H9 (cell line): ENCODE measurements around the gene DUS1L. TPM values are rescaled to one million over a fixed set of nuclear protein-coding genes. Genes with fewer than 3 reads are reported as not detected.

ENCODE experiments used
- DNase-seq: peaks from one replicate; pipeline ENCODE4 v3.0.0-alpha.2; 2017
- H2AFZ ChIP-seq: one replicate; pipeline ENCODE4 v1.6.1; 2013; ENCODE audit warnings: mild to moderate bottlenecking, low read length, control low read depth, moderate library complexity
- H2AK5ac ChIP-seq: 2 replicates; pipeline ENCODE4 v1.6.1; 2013; ENCODE audit warnings: low read length, control low read depth, mixed read lengths; ENCODE audit not compliant: insufficient read length
- H2BK120ac ChIP-seq: one replicate; pipeline ENCODE4 v1.6.1; 2013; ENCODE audit warnings: low read depth, mild to moderate bottlenecking, low read length, control low read depth, inconsistent platforms; ENCODE audit not compliant: poor library complexity, severe bottlenecking
- H2BK12ac ChIP-seq: 2 replicates; pipeline ENCODE4 v1.6.1; 2013; ENCODE audit warnings: low read length, control low read depth, mixed read lengths, low read depth; ENCODE audit not compliant: insufficient read length
- H2BK15ac ChIP-seq: 2 replicates; pipeline ENCODE4 v1.6.1; 2013; ENCODE audit warnings: low read depth, low read length, control low read depth
- H2BK20ac ChIP-seq: one replicate; pipeline ENCODE4 v1.6.1; 2013; ENCODE audit warnings: low read depth, mild to moderate bottlenecking, low read length, control low read depth, inconsistent platforms; ENCODE audit not compliant: poor library complexity, severe bottlenecking
- H2BK5ac ChIP-seq: 2 replicates; pipeline ENCODE4 v1.6.1; 2013; ENCODE audit warnings: low read length, control low read depth, mixed read lengths; ENCODE audit not compliant: insufficient read length
- H3K14ac ChIP-seq: 2 replicates; pipeline ENCODE4 v1.6.1; 2013; ENCODE audit warnings: low read length, control low read depth; ENCODE audit not compliant: insufficient read depth
- H3K18ac ChIP-seq: 2 replicates; pipeline ENCODE4 v1.6.1; 2013; ENCODE audit warnings: low read depth, mild to moderate bottlenecking, mixed read lengths, low read length, control low read depth; ENCODE audit not compliant: insufficient read length
- H3K23ac ChIP-seq: 2 replicates; pipeline ENCODE4 v1.6.1; 2013; ENCODE audit warnings: low read length, control low read depth, mixed read lengths, low read depth; ENCODE audit not compliant: insufficient read length
- H3K23me2 ChIP-seq: 2 replicates; pipeline ENCODE4 v1.6.1; 2013; ENCODE audit warnings: low read depth, mild to moderate bottlenecking, mixed read lengths, low read length, control low read depth; ENCODE audit not compliant: insufficient read length, poor library complexity, severe bottlenecking
- H3K27ac ChIP-seq: 2 replicates; pipeline ENCODE4 v1.5.1; 2013; ENCODE audit warnings: low read length, control low read depth, mixed read lengths, low read depth; ENCODE audit not compliant: insufficient read length
- H3K27me3 ChIP-seq: 2 replicates; pipeline ENCODE4 v1.6.1; 2013; ENCODE audit warnings: low read length, control low read depth, inconsistent platforms; ENCODE audit not compliant: insufficient read depth
- H3K4ac ChIP-seq: 2 replicates; pipeline ENCODE4 v1.6.1; 2013; ENCODE audit warnings: low read depth, mild to moderate bottlenecking, control low read depth, inconsistent platforms, low read length, moderate library complexity
- H3K4me1 ChIP-seq: 2 replicates; pipeline ENCODE4 v1.6.1; 2013; ENCODE audit warnings: low read length, control low read depth, inconsistent platforms; ENCODE audit not compliant: insufficient read depth
- H3K4me2 ChIP-seq: 2 replicates; pipeline ENCODE4 v1.6.1; 2013; ENCODE audit warnings: low read length, control low read depth, mixed read lengths; ENCODE audit not compliant: insufficient read length, insufficient read depth
- H3K56ac ChIP-seq: 2 replicates; pipeline ENCODE4 v1.6.1; 2013; ENCODE audit warnings: low read depth, mild to moderate bottlenecking, mixed read lengths, low read length, control low read depth; ENCODE audit not compliant: insufficient read length
- H3K79me1 ChIP-seq: 2 replicates; pipeline ENCODE4 v1.6.1; 2013; ENCODE audit warnings: low read depth, mild to moderate bottlenecking, moderate library complexity, low read length, control low read depth, inconsistent platforms; ENCODE audit not compliant: insufficient read depth, poor library complexity, severe bottlenecking
- H3K79me2 ChIP-seq: 2 replicates; pipeline ENCODE4 v1.6.1; 2013; ENCODE audit warnings: low read length, control low read depth, inconsistent platforms; ENCODE audit not compliant: insufficient read depth
- H3K9ac ChIP-seq: 2 replicates; pipeline ENCODE4 v1.6.1; 2013; ENCODE audit warnings: low read length, control low read depth, mixed read lengths; ENCODE audit not compliant: insufficient read length; ENCODE audit errors: extremely low read depth
- H3K9me3 ChIP-seq: one replicate; pipeline ENCODE4 v1.6.1; 2013; ENCODE audit warnings: low read depth, low read length, inconsistent platforms; ENCODE audit not compliant: control insufficient read depth
- H3T11ph ChIP-seq: one replicate; pipeline ENCODE4 v1.6.1; 2013; ENCODE audit warnings: mild to moderate bottlenecking, low read length, control low read depth, inconsistent platforms
- H4K20me1 ChIP-seq: one replicate; pipeline ENCODE4 v1.6.1; 2013; ENCODE audit not compliant: control insufficient read depth, insufficient read length, insufficient read depth
- H4K5ac ChIP-seq: 2 replicates; pipeline ENCODE4 v1.6.1; 2013; ENCODE audit warnings: low read depth, mild to moderate bottlenecking, mixed read lengths, low read length, control low read depth; ENCODE audit not compliant: insufficient read length
- H4K8ac ChIP-seq: replicated peaks from 2 replicates; pipeline ENCODE4 v1.6.1; 2013; ENCODE audit warnings: low read length, control low read depth, mixed read lengths, low read depth; ENCODE audit not compliant: insufficient read length
- H4K91ac ChIP-seq: 2 replicates; pipeline ENCODE4 v1.6.1; 2013; ENCODE audit warnings: low read depth, mild to moderate bottlenecking, moderate library complexity, mixed read lengths, low read length, control low read depth; ENCODE audit not compliant: insufficient read length
- H3K27ac Mint-ChIP-seq, 3 experiments: 2 replicates in 2 of 3; 3 replicates in 1 of 3; pipeline ENCODE4 v1.8.0; 2020 to 2021; ENCODE audit warnings: mixed read lengths in 3 of 3, mild to moderate bottlenecking in 1 of 3, moderate library complexity in 1 of 3
- H3K27me3 Mint-ChIP-seq: 2 replicates; pipeline ENCODE4 v1.8.0; 2021; ENCODE audit warnings: low read depth, mild to moderate bottlenecking, moderate library complexity, mixed read lengths
- H3K36me3 Mint-ChIP-seq, 3 experiments: 2 replicates in 2 of 3; 3 replicates in 1 of 3; pipeline ENCODE4 v1.8.0; 2020 to 2021; ENCODE audit warnings: low read depth in 3 of 3, mixed read lengths in 3 of 3; ENCODE audit not compliant: insufficient read depth in 1 of 3
- H3K4me1 Mint-ChIP-seq, 2 experiments: 2 replicates each; pipeline ENCODE4 v1.8.0; 2020; ENCODE audit warnings: mixed read lengths in 2 of 2
- H3K4me3 Mint-ChIP-seq, 2 experiments: 2 replicates in 1 of 2; 3 replicates in 1 of 2; pipeline ENCODE4 v1.8.0; 2020 to 2021; ENCODE audit warnings: mild to moderate bottlenecking in 2 of 2, mixed read lengths in 2 of 2, moderate library complexity in 1 of 2
- H3K9me3 Mint-ChIP-seq, 2 experiments: 2 replicates in 1 of 2; 3 replicates in 1 of 2; pipeline ENCODE4 v1.8.0; 2020; ENCODE audit warnings: mild to moderate bottlenecking in 2 of 2, mixed read lengths in 2 of 2, moderate library complexity in 1 of 2
- WGBS: extraction: QIAGEN DNeasy Blood & Tissue Kit; methylation state at CpG from one replicate; pipeline ENCODE4 v1.1.7; 2013; ENCODE audit warnings: missing lambda C conversion rate, low lambda C conversion rate, mixed read lengths; ENCODE audit not compliant: insufficient read length; ENCODE audit errors: extremely low coverage; 5-methylcytosine and 5-hydroxymethylcytosine counted together
- total RNA-seq: library from RNA; stranded (reverse); gene quantifications from 2 replicates; pipeline ENCODE4 v1.2.1, GENCODE V29; 2021
- TF ChIP-seq, protein P1 (sequence below): fragments of 200-600 bp; sonication (generic); conservative IDR thresholded peaks from 3 replicates; pipeline ENCODE4 v1.8.0; 2021; ENCODE audit warnings: antibody characterized with exemption, mild to moderate bottlenecking

The DUS1L gene
- total RNA-seq, 1 experiment from 2014 or later: 103 TPM

DNA sequence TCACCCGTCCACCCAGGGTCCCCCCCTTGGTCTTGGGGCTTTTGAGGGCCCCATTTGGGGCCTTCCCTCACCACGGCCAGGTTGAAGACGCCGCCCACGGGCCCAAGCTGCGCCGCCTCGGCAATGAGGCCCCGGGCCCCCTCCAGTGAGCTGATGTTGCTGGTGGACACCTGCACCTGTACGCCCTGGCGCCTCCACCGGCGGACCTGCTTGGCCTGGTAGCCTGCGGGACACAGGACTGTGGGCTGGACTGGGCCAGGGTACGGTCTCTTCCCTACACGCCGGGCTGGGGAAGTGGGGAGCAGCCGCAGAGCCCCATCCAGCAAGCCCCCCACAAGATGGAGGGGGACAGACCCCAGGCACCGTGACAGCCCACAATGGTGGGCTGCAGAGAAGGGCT, 16.9 kb upstream of the DUS1L start:
- H3K23ac ChIP-seq: no peak overlapping the region
- no peak overlapping the region for H2BK12ac ChIP-seq
- no peak overlapping the region for H3K9ac ChIP-seq
- no peaks in the 10 kb centered on the region for H3K27me3 Mint-ChIP-seq
- H3K4me3 Mint-ChIP-seq: no peak overlapping the region
- no peak overlapping the region for H3K14ac ChIP-seq
- H4K5ac ChIP-seq: no peak overlapping the region
- H4K91ac ChIP-seq: no peak overlapping the region
- no peaks in the 10 kb centered on the region; a peak in 2 of 4 replicates for H3K4me1 Mint-ChIP-seq
- H4K8ac ChIP-seq: no peak overlapping the region
- H3T11ph ChIP-seq: no peak overlapping the region
- no peak overlapping the region for H3K4ac ChIP-seq
- no peaks in the 10 kb centered on the region for H3K4me1 ChIP-seq
- no peak overlapping the region for H2BK15ac ChIP-seq
- no peak overlapping the region for H2BK20ac ChIP-seq
- H3K18ac ChIP-seq: no peak overlapping the region
- no peaks in the 10 kb centered on the region for H3K9me3 ChIP-seq
- no peak overlapping the region for H2BK5ac ChIP-seq
- H3K4me2 ChIP-seq: no peak overlapping the region
- no peak overlapping the region for H2AK5ac ChIP-seq
- WGBS: no CpG with 5 or more reads among the region's 19 CpGs
- TF ChIP-seq, protein P1, sequence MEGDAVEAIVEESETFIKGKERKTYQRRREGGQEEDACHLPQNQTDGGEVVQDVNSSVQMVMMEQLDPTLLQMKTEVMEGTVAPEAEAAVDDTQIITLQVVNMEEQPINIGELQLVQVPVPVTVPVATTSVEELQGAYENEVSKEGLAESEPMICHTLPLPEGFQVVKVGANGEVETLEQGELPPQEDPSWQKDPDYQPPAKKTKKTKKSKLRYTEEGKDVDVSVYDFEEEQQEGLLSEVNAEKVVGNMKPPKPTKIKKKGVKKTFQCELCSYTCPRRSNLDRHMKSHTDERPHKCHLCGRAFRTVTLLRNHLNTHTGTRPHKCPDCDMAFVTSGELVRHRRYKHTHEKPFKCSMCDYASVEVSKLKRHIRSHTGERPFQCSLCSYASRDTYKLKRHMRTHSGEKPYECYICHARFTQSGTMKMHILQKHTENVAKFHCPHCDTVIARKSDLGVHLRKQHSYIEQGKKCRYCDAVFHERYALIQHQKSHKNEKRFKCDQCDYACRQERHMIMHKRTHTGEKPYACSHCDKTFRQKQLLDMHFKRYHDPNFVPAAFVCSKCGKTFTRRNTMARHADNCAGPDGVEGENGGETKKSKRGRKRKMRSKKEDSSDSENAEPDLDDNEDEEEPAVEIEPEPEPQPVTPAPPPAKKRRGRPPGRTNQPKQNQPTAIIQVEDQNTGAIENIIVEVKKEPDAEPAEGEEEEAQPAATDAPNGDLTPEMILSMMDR: no peak
- H2AFZ ChIP-seq: no peak overlapping the region
- no peaks in the 10 kb centered on the region for H3K9me3 Mint-ChIP-seq
- H3K56ac ChIP-seq: no peak overlapping the region
- H3K23me2 ChIP-seq: no peaks in the 10 kb centered on the region
- no peaks in the 10 kb centered on the region for H3K79me1 ChIP-seq
- H4K20me1 ChIP-seq: no peaks in the 10 kb centered on the region
- H3K27me3 ChIP-seq: no peaks in the 10 kb centered on the region
- no peak overlapping the region for H3K27ac ChIP-seq
- H3K79me2 ChIP-seq: no peaks in the 10 kb centered on the region
- H2BK120ac ChIP-seq: no peak overlapping the region
- DNase-seq: no peak
- no peak overlapping the region for H3K27ac Mint-ChIP-seq
- H3K36me3 Mint-ChIP-seq: peaks cover 24 to 73% (median 62%) of the 10 kb centered on the region in 3 experiments; a peak in 6 of 7 replicates
